ENCODE data around the gene OPA1. TPM values are rescaled to one million over a fixed set of nuclear protein-coding genes. Genes with fewer than 3 reads are reported as not detected.

Gene OPA1
- polyA plus RNA-seq, 1 donor (not counting 4 experiments of a cell fraction or from before 2014, with no cell fraction given): 50.1 TPM

- TF ChIP-seq EZH2 (IDR thresholded peaks at IDR 0.05; ENCODE audit: low read length) (no peak), CTCF (optimal IDR thresholded peaks at IDR 0.05 in 1 of 3, IDR thresholded peaks at IDR 0.05 in 1 of 3, conservative IDR thresholded peaks at IDR 0.05 in 1 of 3; ENCODE audit: extremely low read depth in 1 of 3, insufficient read depth in 2 of 3, low read length in 3 of 3) (no peak)
- peak overlapping the region in 2 of 3 experiments; percentile 61 to 69 for H3K4me3 ChIP-seq (ENCODE audit: control insufficient read depth in 2 of 3, extremely low read depth in 1 of 3, insufficient read depth in 2 of 3, low read depth in 1 of 3, low read length in 3 of 3)
- no peaks in the 10 kb centered on the region for H3K9me1 ChIP-seq (ENCODE audit: control insufficient read depth, extremely low read depth, insufficient read depth, low read length)
- peaks cover 19% of the 10 kb centered on the region for H3K4me1 ChIP-seq (ENCODE audit: control insufficient read depth, extremely low read depth, insufficient read depth, low read length)
- dilution Hi-C loops (cut with MboI; ENCODE audit: extremely low pct_ligation_motif_present, low sequenced_read_pairs): no loop called here
- H3K4me2 ChIP-seq (ENCODE audit: control insufficient read depth, extremely low read depth, insufficient read depth, low read depth, low read length): peak overlapping the region; percentile 88
- H3K27me3 ChIP-seq (ENCODE audit: control insufficient read depth, extremely low read depth, insufficient read depth, low read length): no peaks in the 10 kb centered on the region
- H4K20me1 ChIP-seq (ENCODE audit: control insufficient read depth, extremely low read depth, insufficient read depth, low read length): no peaks in the 10 kb centered on the region
- FAIRE-seq (peak; percentile 91), DNase-seq (ENCODE audit: low read depth, low spot score) (no peak)
- H3K9ac ChIP-seq (ENCODE audit: control insufficient read depth, extremely low read depth, insufficient read depth, low read length): peak overlapping the region; percentile 22
- no peaks in the 10 kb centered on the region for H3K36me3 ChIP-seq (ENCODE audit: control insufficient read depth in 2 of 2, extremely low read depth in 1 of 2, insufficient read depth in 2 of 2, low read length in 2 of 2)
- no peaks in the 10 kb centered on the region for H3K9me3 ChIP-seq (ENCODE audit: control insufficient read depth, low read depth, low read length)
- peak overlapping the region; percentile 64 for H3K27ac ChIP-seq (ENCODE audit: control insufficient read depth, insufficient read depth, low read length)
- peak overlapping the region; percentile 88 for H2AFZ ChIP-seq (ENCODE audit: control insufficient read depth, low read length)
- no peaks in the 10 kb centered on the region for H3K79me2 ChIP-seq (ENCODE audit: control insufficient read depth, insufficient read depth, low read length)
Observed at GRCh38 chr3:193585530-193585929, 7.5 kb upstream of the OPA1 start.

- no peak overlapping the region for H3K4me2 ChIP-seq (ENCODE audit: control insufficient read depth, extremely low read depth, insufficient read depth, low read depth, low read length)
- no peak overlapping the region for H3K4me3 ChIP-seq (ENCODE audit: control insufficient read depth in 2 of 3, extremely low read depth in 1 of 3, insufficient read depth in 2 of 3, low read depth in 1 of 3, low read length in 3 of 3)
- DNase-seq (ENCODE audit: low read depth, low spot score) (no peak), FAIRE-seq (no peak)
- peaks cover 20% of the 10 kb centered on the region for H3K4me1 ChIP-seq (ENCODE audit: control insufficient read depth, extremely low read depth, insufficient read depth, low read length)
- no peaks in the 10 kb centered on the region for H3K9me3 ChIP-seq (ENCODE audit: control insufficient read depth, low read depth, low read length)
- no peak overlapping the region for H3K27ac ChIP-seq (ENCODE audit: control insufficient read depth, insufficient read depth, low read length)
- dilution Hi-C loops (cut with MboI; ENCODE audit: extremely low pct_ligation_motif_present, low sequenced_read_pairs): no loop called here
- no peak overlapping the region for H2AFZ ChIP-seq (ENCODE audit: control insufficient read depth, low read length)
- H3K9ac ChIP-seq (ENCODE audit: control insufficient read depth, extremely low read depth, insufficient read depth, low read length): no peak overlapping the region
- no peaks in the 10 kb centered on the region for H3K27me3 ChIP-seq (ENCODE audit: control insufficient read depth, extremely low read depth, insufficient read depth, low read length)
- TF ChIP-seq EZH2 (IDR thresholded peaks at IDR 0.05; ENCODE audit: low read length) (no peak), CTCF (optimal IDR thresholded peaks at IDR 0.05 in 1 of 3, IDR thresholded peaks at IDR 0.05 in 1 of 3, conservative IDR thresholded peaks at IDR 0.05 in 1 of 3; ENCODE audit: extremely low read depth in 1 of 3, insufficient read depth in 2 of 3, low read length in 3 of 3) (no peak)
- no peaks in the 10 kb centered on the region for H3K79me2 ChIP-seq (ENCODE audit: control insufficient read depth, insufficient read depth, low read length)
- H4K20me1 ChIP-seq (ENCODE audit: control insufficient read depth, extremely low read depth, insufficient read depth, low read length): no peaks in the 10 kb centered on the region
- H3K36me3 ChIP-seq (ENCODE audit: control insufficient read depth in 2 of 2, extremely low read depth in 1 of 2, insufficient read depth in 2 of 2, low read length in 2 of 2): no peaks in the 10 kb centered on the region
- H3K9me1 ChIP-seq (ENCODE audit: control insufficient read depth, extremely low read depth, insufficient read depth, low read length): no peaks in the 10 kb centered on the region
Observed at GRCh38 chr3:193586526-193586925, 6.5 kb upstream of the OPA1 start.
